Heart right ventricle (tissue), 16 donors: ENCODE data around the gene CHST5. TPM values are rescaled to one million over a fixed set of nuclear protein-coding genes. Genes with fewer than 3 reads are reported as not detected.
"Not testable (repeated sequence)": the region's sequence is repeated elsewhere in the genome, so short reads cannot be mapped to it uniquely, and the experiment has no call there.

ENCODE experiments used
- ATAC-seq, 8 donors: fragments of 200-7000 bp; cut with Tn5 transposase; one replicate each; pipeline ENCODE4 v1.9.1; 2020; ENCODE audit warnings: mild to moderate bottlenecking in 8 of 8, moderate library complexity in 8 of 8, moderate number of reproducible peaks in 1 of 8
- DNase-seq, 2 donors: peaks; one replicate each; pipeline ENCODE4 v3.0.0-alpha.2; 2020
- H3K27ac ChIP-seq, 10 donors: fragments of 200-600 bp; sonication (generic) in 2 of 10; one replicate each; pipeline versions ENCODE4 v1.5.0 to v1.8.0; 2020 to 2022; ENCODE audit warnings: mild to moderate bottlenecking in 3 of 10
- H3K27me3 ChIP-seq, 7 donors: fragments of 200-600 bp; one replicate each; pipeline ENCODE4 v1.8.0; 2021 to 2022; ENCODE audit warnings: mild to moderate bottlenecking in 2 of 7
- H3K36me3 ChIP-seq, 9 donors: fragments of 200-600 bp; sonication (generic) in 1 of 9; one replicate each; pipeline versions ENCODE4 v1.5.0 to v1.8.0; 2020 to 2022; ENCODE audit warnings: mild to moderate bottlenecking in 2 of 9
- H3K4me1 ChIP-seq, 9 donors: fragments of 200-600 bp; sonication (generic) in 1 of 9; one replicate each; pipeline versions ENCODE4 v1.5.0 to v1.8.0; 2020 to 2022; ENCODE audit warnings: mild to moderate bottlenecking in 4 of 9
- H3K4me3 ChIP-seq, 10 donors: fragments of 200-600 bp; sonication (generic) in 2 of 10; one replicate each; pipeline versions ENCODE4 v1.5.0 to v1.8.0; 2020 to 2022; ENCODE audit warnings: mild to moderate bottlenecking in 7 of 10, moderate library complexity in 2 of 10
- H3K9me3 ChIP-seq, 11 donors: fragments of 200-600 bp in 10 of 11; sonication (generic) in 2 of 11; one replicate each; pipeline versions ENCODE4 v1.5.0 to v1.8.0; 2013 to 2022; ENCODE audit warnings: mild to moderate bottlenecking in 2 of 11, control low read depth in 1 of 11, moderate library complexity in 1 of 11
- WGBS, 2 donors: extraction: QIAGEN DNeasy Blood & Tissue Kit; methylation state at CpG; one replicate each; pipeline ENCODE4 v1.1.7; 2013; ENCODE audit warnings: inconsistent platforms in 1 of 2; 5-methylcytosine and 5-hydroxymethylcytosine counted together
- intact Hi-C, 10 donors: fragments of 100-400 bp; cut with DNase I; formaldehyde crosslinking; loops; one replicate each; pipeline versions ENCODE4 v1.11.1 to v1.14.2; 2022
- polyA plus RNA-seq, 2 donors: library from polyadenylated mRNA; stranded (reverse); fragments of 200-250 nt; gene quantifications; one replicate each; pipeline ENCODE4 v1.2.3, GENCODE V29; 2013
- total RNA-seq, 10 donors: library from RNA; stranded (reverse); fragmentation: NEBNext Ultra II Directional in 3 of 10; extraction: Animal tissue kit (Norgen Biotek cat#: 25700) in 3 of 10; gene quantifications; one replicate each; pipeline versions ENCODE4 v1.2.1 to v1.2.4, GENCODE V29; 2021 to 2023
- TF ChIP-seq, protein P1 (sequence below), 9 donors: fragments of 200-600 bp; sonication (generic) in 2 of 9; IDR thresholded peaks; one replicate each; pipeline versions ENCODE4 v1.5.0 to v1.8.0; 2021 to 2022; ENCODE audit warnings: antibody characterized with exemption in 9 of 9, mild to moderate bottlenecking in 5 of 9, moderate library complexity in 1 of 9
- donor health status: Arrhythmogenic right ventricular cardiomyopathy.
- donor health status: ischemic (EF 13 %, LVEDD 7.1; RV severe dilation, severe dysfunction).
- donor health status: healthy with polysubstance abuse.
- donor health status: DM: no; HTN: yes; CAD: no.
- donor health status: DM: no; HTN: no; CAD: no.
- donor health status: ischemic (EF 25% LVEDD 6.9; RV normal size, moderate dysfunction).
- donor health status: ischemic (EF 25% LVEDD 5.7; RV mildly dilated, moderate dysfunction).
- donor health status: healthy.
- donor health status: DM: yes; HTN: yes; CAD: no.
- donor health status: Ischemic cardiomyopathy.
- donor health status: ischemic (EF 35%, LVEDD 5.7; RV mildly dilated, moderate dysfunction).
- donor health status: nonischemic (EF 11% LVEDD 7.7; RV severe dilation, severe dysfunction).
- donor health status: DM: yes; HTN: yes; CAD: no.
- donor health status: PGD.
- donor health status: ischemic (EF 29% LVEDD 5.4; RV normal size, mild dysfunction).
- donor health status: nonischemic (EF 23%, LVEDD 6.1; RV moderate dilation, normal function).

CHST5 gene
- total and polyA plus RNA-seq, 12 donors: 0.08 to 1.4 (median 0.48) TPM; not detected in 1

DNA sequence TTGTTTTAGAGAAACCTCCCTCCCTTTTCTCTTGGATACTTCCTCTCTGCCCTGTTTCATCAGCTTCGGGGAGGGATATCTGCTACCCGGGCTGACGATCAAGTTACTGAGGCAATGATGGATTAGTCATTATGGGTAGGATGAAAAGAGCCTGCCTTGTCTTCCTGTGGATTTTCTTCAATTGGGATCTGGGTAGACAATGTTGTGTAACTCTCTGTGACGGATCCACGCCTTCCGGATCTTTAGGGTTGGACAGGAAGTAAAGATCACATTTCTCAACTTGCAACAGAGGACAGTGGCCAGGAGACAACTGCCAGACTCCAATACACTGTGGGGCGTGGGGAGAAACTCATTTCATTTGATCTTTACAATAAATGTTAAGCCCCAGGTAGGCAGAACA lies 29.3 kb downstream of the CHST5 start:
- intact Hi-C loops: loop anchor here in 1 of 10 donors (5.0 kb wide), 1 partner anchor 36 kb away; no protein-coding TSS in a partner anchor
- TF ChIP-seq, protein P1, sequence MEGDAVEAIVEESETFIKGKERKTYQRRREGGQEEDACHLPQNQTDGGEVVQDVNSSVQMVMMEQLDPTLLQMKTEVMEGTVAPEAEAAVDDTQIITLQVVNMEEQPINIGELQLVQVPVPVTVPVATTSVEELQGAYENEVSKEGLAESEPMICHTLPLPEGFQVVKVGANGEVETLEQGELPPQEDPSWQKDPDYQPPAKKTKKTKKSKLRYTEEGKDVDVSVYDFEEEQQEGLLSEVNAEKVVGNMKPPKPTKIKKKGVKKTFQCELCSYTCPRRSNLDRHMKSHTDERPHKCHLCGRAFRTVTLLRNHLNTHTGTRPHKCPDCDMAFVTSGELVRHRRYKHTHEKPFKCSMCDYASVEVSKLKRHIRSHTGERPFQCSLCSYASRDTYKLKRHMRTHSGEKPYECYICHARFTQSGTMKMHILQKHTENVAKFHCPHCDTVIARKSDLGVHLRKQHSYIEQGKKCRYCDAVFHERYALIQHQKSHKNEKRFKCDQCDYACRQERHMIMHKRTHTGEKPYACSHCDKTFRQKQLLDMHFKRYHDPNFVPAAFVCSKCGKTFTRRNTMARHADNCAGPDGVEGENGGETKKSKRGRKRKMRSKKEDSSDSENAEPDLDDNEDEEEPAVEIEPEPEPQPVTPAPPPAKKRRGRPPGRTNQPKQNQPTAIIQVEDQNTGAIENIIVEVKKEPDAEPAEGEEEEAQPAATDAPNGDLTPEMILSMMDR (IDR thresholded peaks at IDR 0.05): no peak
- peak in 1 of 2 donors; percentile 24 for DNase-seq
- Histone ChIP-seq H3K4me3 (no peak overlapping the region), H3K36me3 (no peaks in the 10 kb centered on the region), H3K27me3 (no peaks in the 10 kb centered on the region), H3K27ac (peak overlapping the region in 6 of 10 donors; percentile 19 to 60 (median 38)), H3K9me3 (no peaks in the 10 kb centered on the region), H3K4me1 (peaks cover 0 to 13% (median 0%) of the 10 kb centered on the region in 9 donors)
- WGBS, 2 donors: 30 to 53% methylated on average over 7 of the region's 7 CpGs
- ATAC-seq: peak; percentile 52 to 87 (median 66)

- peaks cover 0 to 13% (median 0%) of the 10 kb centered on the region in 9 donors for H3K4me1 ChIP-seq
- TF ChIP-seq, protein P1 (IDR thresholded peaks at IDR 0.05): no peak
- no peaks in the 10 kb centered on the region for H3K9me3 ChIP-seq
- no peaks in the 10 kb centered on the region for H3K27me3 ChIP-seq
- no peaks in the 10 kb centered on the region for H3K36me3 ChIP-seq
- peak overlapping the region in 5 of 10 donors; percentile 19 to 58 (median 36) for H3K27ac ChIP-seq
- ATAC-seq (no peak), DNase-seq (no peak)
- no peak overlapping the region for H3K4me3 ChIP-seq
- intact Hi-C loops: loop anchor here in 1 of 10 donors (5.0 kb wide), 1 partner anchor 36 kb away; no protein-coding TSS in a partner anchor
- 83 to 90% methylated on average over 3 of the region's 3 CpGs for WGBS, 2 donors
Measured at GRCh38 chr16:75506107-75506506, 29.8 kb downstream of the CHST5 start.

GRCh38 chr16:75503801-75504200 lies 32.1 kb downstream of the CHST5 start:
- DNase-seq (no peak), ATAC-seq (no peak)
- no peaks in the 10 kb centered on the region for H3K9me3 ChIP-seq
- H3K4me3 ChIP-seq: no peak overlapping the region
- no peaks in the 10 kb centered on the region for H3K36me3 ChIP-seq
- intact Hi-C loops: no loop called here
- WGBS, 2 donors: 76 to 82% methylated on average over 1 of the region's 1 CpG
- no peak overlapping the region for H3K27ac ChIP-seq
- peaks cover 0 to 15% (median 0%) of the 10 kb centered on the region in 9 donors for H3K4me1 ChIP-seq
- TF ChIP-seq, protein P1 (IDR thresholded peaks at IDR 0.05): no peak
- H3K27me3 ChIP-seq: no peaks in the 10 kb centered on the region

GRCh38 chr16:75502916-75503605 lies 32.8 kb downstream of the CHST5 start:
- WGBS, 2 donors: 83 to 97% methylated on average over 4 of the region's 4 CpGs
- Histone ChIP-seq H3K36me3 (no peaks in the 10 kb centered on the region), H3K4me3 (no peak overlapping the region), H3K4me1 (peaks cover 0 to 20% (median 5%) of the 10 kb centered on the region in 9 donors), H3K9me3 (no peaks in the 10 kb centered on the region), H3K27ac (no peak overlapping the region), H3K27me3 (no peaks in the 10 kb centered on the region)
- ATAC-seq (no peak), DNase-seq (no peak)
- intact Hi-C loops: no loop called here
- TF ChIP-seq, protein P1 (IDR thresholded peaks at IDR 0.05): no peak

- Histone ChIP-seq H3K27ac (peak overlapping the region in 3 of 10 donors; percentile 13 to 36 (median 34)), H3K4me1 (peaks cover 0 to 18% (median 5%) of the 10 kb centered on the region in 9 donors)
- H3K9me3 ChIP-seq, H3K36me3 ChIP-seq, intact Hi-C loops, H3K27me3 ChIP-seq, H3K4me3 ChIP-seq: not testable (repeated sequence)
- DNase-seq: peak; percentile 47 to 52
- WGBS, 2 donors: 41 to 51% methylated on average over 6 of the region's 6 CpGs
- peak; percentile 59 to 85 (median 74) for ATAC-seq
Measured at GRCh38 chr16:75501820-75502219, 34.1 kb downstream of the CHST5 start.
